Measurements from ENCODE around the gene ANKRD24.

The ANKRD24 gene

DNA sequence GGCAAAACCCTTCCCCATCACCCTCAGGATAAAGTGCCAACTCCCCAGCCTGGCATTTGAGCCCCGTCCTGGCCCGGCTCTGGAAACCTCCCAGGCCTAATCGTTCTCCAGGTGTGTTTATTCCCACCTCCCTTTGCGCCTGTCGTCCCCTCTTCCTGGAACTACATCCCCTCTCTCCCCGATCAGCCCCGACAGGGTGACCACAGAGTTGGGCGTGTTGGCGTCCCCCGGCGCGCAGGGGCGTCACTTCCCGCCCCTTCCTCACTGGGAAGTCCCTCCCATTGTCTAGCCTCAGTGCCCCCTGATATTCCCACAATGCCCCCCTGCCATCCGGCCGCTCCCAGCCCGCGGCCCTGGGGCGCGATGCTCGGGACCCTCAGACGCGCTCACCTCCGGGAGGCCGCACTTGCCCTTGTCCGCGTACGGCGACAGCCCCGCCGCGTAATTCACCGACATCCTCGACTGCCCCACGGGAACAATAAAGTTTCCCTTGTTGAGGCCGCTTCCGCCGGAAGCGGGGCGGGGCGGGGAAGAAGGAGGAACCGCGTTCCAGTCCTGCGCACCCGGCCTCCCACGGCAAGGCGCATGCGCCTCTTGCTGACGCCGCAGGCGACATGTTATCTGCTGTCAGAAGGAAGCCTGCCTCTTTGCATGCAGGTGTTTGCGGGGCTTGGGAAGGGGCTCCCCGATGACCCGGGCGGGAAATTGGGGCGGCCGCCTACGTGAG is at the start of gene ANKRD24, which contains the start of gene SIRT6 (continued):
- TF ChIP-seq, protein P1, sequence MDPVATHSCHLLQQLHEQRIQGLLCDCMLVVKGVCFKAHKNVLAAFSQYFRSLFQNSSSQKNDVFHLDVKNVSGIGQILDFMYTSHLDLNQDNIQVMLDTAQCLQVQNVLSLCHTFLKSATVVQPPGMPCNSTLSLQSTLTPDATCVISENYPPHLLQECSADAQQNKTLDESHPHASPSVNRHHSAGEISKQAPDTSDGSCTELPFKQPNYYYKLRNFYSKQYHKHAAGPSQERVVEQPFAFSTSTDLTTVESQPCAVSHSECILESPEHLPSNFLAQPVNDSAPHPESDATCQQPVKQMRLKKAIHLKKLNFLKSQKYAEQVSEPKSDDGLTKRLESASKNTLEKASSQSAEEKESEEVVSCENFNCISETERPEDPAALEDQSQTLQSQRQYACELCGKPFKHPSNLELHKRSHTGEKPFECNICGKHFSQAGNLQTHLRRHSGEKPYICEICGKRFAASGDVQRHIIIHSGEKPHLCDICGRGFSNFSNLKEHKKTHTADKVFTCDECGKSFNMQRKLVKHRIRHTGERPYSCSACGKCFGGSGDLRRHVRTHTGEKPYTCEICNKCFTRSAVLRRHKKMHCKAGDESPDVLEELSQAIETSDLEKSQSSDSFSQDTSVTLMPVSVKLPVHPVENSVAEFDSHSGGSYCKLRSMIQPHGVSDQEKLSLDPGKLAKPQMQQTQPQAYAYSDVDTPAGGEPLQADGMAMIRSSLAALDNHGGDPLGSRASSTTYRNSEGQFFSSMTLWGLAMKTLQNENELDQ (tag by site-specific recombination; IDR thresholded peaks at IDR 0.05; ENCODE audit: low read depth), result no peak
- TF ChIP-seq ZNF76 (tag by site-specific recombination; IDR thresholded peaks at IDR 0.05; ENCODE audit: borderline replicate concordance, low read depth) (peak; percentile 96), ZNF830 (tag by site-specific recombination; IDR thresholded peaks at IDR 0.05; ENCODE audit: low read depth) (no peak), ZNF292 (tag by site-specific recombination; IDR thresholded peaks at IDR 0.05; ENCODE audit: borderline replicate concordance, low read depth) (no peak), ZBTB20 (tag by site-specific recombination; IDR thresholded peaks at IDR 0.05) (peak; percentile 40; the same call in 1 of the 2 replicates), ZNF423 (tag by site-specific recombination; IDR thresholded peaks at IDR 0.05) (peak; percentile 82), GLI4 (tag by site-specific recombination; IDR thresholded peaks at IDR 0.05) (peak; percentile 43; the same call in 1 of the 2 replicates), ZNF791 (tag by site-specific recombination; IDR thresholded peaks at IDR 0.05) (no peak), ZNF530 (tag by site-specific recombination; IDR thresholded peaks at IDR 0.05; ENCODE audit: low read depth) (no peak), GFI1B (tag by site-specific recombination; IDR thresholded peaks at IDR 0.05) (no peak), IKZF3 (tag by site-specific recombination; IDR thresholded peaks at IDR 0.05) (peak; percentile 49; the same call in 1 of the 2 replicates), ZNF2 (tag by site-specific recombination; IDR thresholded peaks at IDR 0.05) (peak; percentile 96), ZNF223 (tag by site-specific recombination; IDR thresholded peaks at IDR 0.05) (no peak), ZNF629 (tag by site-specific recombination; IDR thresholded peaks at IDR 0.05) (peak; percentile 87), ZSCAN16 (tag by site-specific recombination; IDR thresholded peaks at IDR 0.05) (no peak), ZNF501 (tag by site-specific recombination; IDR thresholded peaks at IDR 0.05) (peak; percentile 80), ZEB2 (tag by site-specific recombination; IDR thresholded peaks at IDR 0.05) (peak; percentile 98), ZIC2 (tag by site-specific recombination; IDR thresholded peaks at IDR 0.05) (peak; percentile 75), ZBTB21 (tag by site-specific recombination; IDR thresholded peaks at IDR 0.05) (peak; percentile 77), ZNF138 (tag by site-specific recombination; IDR thresholded peaks at IDR 0.05; ENCODE audit: borderline replicate concordance) (no peak), YY2 (tag by site-specific recombination; IDR thresholded peaks at IDR 0.05) (peak; percentile 60), ZNF792 (tag by site-specific recombination; IDR thresholded peaks at IDR 0.05) (peak; percentile 80; the same call in 1 of the 2 replicates), ZXDB (tag by site-specific recombination; IDR thresholded peaks at IDR 0.05) (peak; percentile 99), ZNF610 (tag by site-specific recombination; IDR thresholded peaks at IDR 0.05; ENCODE audit: borderline replicate concordance) (peak; percentile 80), ZNF521 (tag by site-specific recombination; IDR thresholded peaks at IDR 0.05) (no peak), ZNF623 (tag by site-specific recombination; IDR thresholded peaks at IDR 0.05) (no peak; the same call in 1 of the 2 replicates), ZBTB8A (tag by site-specific recombination; IDR thresholded peaks at IDR 0.05) (peak; percentile 68), ZNF670 (tag by site-specific recombination; IDR thresholded peaks at IDR 0.05; ENCODE audit: low read depth) (no peak), ZNF394 (tag by site-specific recombination; IDR thresholded peaks at IDR 0.05; ENCODE audit: borderline replicate concordance) (peak; percentile 62), SCRT2 (tag by site-specific recombination; IDR thresholded peaks at IDR 0.05) (peak; percentile 60; the same call in 1 of the 2 replicates)
- TF ChIP-seq, protein P2, sequence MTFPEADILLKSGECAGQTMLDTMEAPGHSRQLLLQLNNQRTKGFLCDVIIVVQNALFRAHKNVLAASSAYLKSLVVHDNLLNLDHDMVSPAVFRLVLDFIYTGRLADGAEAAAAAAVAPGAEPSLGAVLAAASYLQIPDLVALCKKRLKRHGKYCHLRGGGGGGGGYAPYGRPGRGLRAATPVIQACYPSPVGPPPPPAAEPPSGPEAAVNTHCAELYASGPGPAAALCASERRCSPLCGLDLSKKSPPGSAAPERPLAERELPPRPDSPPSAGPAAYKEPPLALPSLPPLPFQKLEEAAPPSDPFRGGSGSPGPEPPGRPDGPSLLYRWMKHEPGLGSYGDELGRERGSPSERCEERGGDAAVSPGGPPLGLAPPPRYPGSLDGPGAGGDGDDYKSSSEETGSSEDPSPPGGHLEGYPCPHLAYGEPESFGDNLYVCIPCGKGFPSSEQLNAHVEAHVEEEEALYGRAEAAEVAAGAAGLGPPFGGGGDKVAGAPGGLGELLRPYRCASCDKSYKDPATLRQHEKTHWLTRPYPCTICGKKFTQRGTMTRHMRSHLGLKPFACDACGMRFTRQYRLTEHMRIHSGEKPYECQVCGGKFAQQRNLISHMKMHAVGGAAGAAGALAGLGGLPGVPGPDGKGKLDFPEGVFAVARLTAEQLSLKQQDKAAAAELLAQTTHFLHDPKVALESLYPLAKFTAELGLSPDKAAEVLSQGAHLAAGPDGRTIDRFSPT (tag by site-specific recombination; IDR thresholded peaks at IDR 0.05), result peak; percentile 90
- TF ChIP-seq, protein P3, sequence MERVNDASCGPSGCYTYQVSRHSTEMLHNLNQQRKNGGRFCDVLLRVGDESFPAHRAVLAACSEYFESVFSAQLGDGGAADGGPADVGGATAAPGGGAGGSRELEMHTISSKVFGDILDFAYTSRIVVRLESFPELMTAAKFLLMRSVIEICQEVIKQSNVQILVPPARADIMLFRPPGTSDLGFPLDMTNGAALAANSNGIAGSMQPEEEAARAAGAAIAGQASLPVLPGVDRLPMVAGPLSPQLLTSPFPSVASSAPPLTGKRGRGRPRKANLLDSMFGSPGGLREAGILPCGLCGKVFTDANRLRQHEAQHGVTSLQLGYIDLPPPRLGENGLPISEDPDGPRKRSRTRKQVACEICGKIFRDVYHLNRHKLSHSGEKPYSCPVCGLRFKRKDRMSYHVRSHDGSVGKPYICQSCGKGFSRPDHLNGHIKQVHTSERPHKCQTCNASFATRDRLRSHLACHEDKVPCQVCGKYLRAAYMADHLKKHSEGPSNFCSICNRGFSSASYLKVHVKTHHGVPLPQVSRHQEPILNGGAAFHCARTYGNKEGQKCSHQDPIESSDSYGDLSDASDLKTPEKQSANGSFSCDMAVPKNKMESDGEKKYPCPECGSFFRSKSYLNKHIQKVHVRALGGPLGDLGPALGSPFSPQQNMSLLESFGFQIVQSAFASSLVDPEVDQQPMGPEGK (tag by site-specific recombination; IDR thresholded peaks at IDR 0.05), result peak; percentile 98
- TF ChIP-seq, protein P4, sequence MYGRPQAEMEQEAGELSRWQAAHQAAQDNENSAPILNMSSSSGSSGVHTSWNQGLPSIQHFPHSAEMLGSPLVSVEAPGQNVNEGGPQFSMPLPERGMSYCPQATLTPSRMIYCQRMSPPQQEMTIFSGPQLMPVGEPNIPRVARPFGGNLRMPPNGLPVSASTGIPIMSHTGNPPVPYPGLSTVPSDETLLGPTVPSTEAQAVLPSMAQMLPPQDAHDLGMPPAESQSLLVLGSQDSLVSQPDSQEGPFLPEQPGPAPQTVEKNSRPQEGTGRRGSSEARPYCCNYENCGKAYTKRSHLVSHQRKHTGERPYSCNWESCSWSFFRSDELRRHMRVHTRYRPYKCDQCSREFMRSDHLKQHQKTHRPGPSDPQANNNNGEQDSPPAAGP (tag by site-specific recombination; IDR thresholded peaks at IDR 0.05), result peak; percentile 96
